Left ventricle myocardium inferior (tissue), 1 donor: ENCODE data around the gene CAV1. TPM values are rescaled to one million over a fixed set of nuclear protein-coding genes. Genes with fewer than 3 reads are reported as not detected.
A peak's percentile ranks its signal among the peaks of the same experiment; 100 is the strongest.

Experiments
- DNase-seq: peaks from one replicate; pipeline ENCODE4 v3.0.0-alpha.2; 2020
- H3K27ac ChIP-seq: fragments of 200-600 bp; replicated peaks from 2 replicates; pipeline ENCODE4 v1.8.0; 2021
- H3K27me3 ChIP-seq: fragments of 200-600 bp; 2 replicates; pipeline ENCODE4 v1.8.0; 2021; ENCODE audit warnings: low read depth
- H3K36me3 ChIP-seq: fragments of 200-600 bp; 2 replicates; pipeline ENCODE4 v1.8.0; 2021
- H3K4me1 ChIP-seq: fragments of 200-600 bp; 2 replicates; pipeline ENCODE4 v1.8.0; 2021
- H3K4me3 ChIP-seq: fragments of 200-600 bp; 2 replicates; pipeline ENCODE4 v1.8.0; 2021; ENCODE audit warnings: mild to moderate bottlenecking, moderate library complexity
- H3K9me3 ChIP-seq: fragments of 200-600 bp; replicated peaks from 2 replicates; pipeline ENCODE4 v1.8.0; 2021
- CTCF ChIP-seq: fragments of 200-600 bp; IDR thresholded peaks from 2 replicates; pipeline ENCODE4 v1.8.0; 2021; ENCODE audit warnings: antibody characterized with exemption, mild to moderate bottlenecking, borderline replicate concordance
- intact Hi-C: fragments of 100-400 bp; cut with micrococcal nuclease; formaldehyde crosslinking; loops from one replicate; pipeline ENCODE4 v1.11.0; 2022
- total RNA-seq: library from RNA; stranded (reverse); fragmentation: NEBNext Ultra II Directional; extraction: Animal tissue kit (Norgen Biotek cat#: 25700); gene quantifications from one replicate; pipeline ENCODE4 v1.2.1, GENCODE V29; 2021
- donor health status: DM: no; HTN: yes; CAD: no; lungs with severe emphysema.

Gene CAV1
- total RNA-seq, 1 donor from 2014 or later = 266 TPM

- TF ChIP-seq CTCF = no peak
- H3K36me3 ChIP-seq = no peaks in the 10 kb centered on the region
- peak overlapping the region; percentile 34 for H3K27ac ChIP-seq
- peaks cover 62% of the 10 kb centered on the region for H3K4me1 ChIP-seq
- peaks cover 4% of the 10 kb centered on the region for H3K9me3 ChIP-seq
- intact Hi-C loops = loop anchor here (10.0 kb wide), 1 partner anchor 50 kb away; no protein-coding TSS in a partner anchor
- H3K4me3 ChIP-seq = no peak overlapping the region
- H3K27me3 ChIP-seq = no peaks in the 10 kb centered on the region
- DNase-seq = no peak
These were observed 30.4 kb upstream of the CAV1 start for GRCh38 chr7:116494472-116494871.

- Histone ChIP-seq H3K36me3 (no peaks in the 10 kb centered on the region), H3K27me3 (no peaks in the 10 kb centered on the region), H3K27ac (peak overlapping the region; percentile 34), H3K4me3 (no peak overlapping the region), H3K9me3 (peaks cover 4% of the 10 kb centered on the region), H3K4me1 (peaks cover 61% of the 10 kb centered on the region)
- no peak for DNase-seq
- TF ChIP-seq CTCF = no peak
- intact Hi-C loops = loop anchor here (10.0 kb wide), 1 partner anchor 51 kb away; no protein-coding TSS in a partner anchor
These were observed 29.1 kb upstream of the CAV1 start for GRCh38 chr7:116495736-116496135.

GRCh38 chr7:116496653-116497052 is 28.2 kb upstream of the CAV1 start:
- intact Hi-C loops = loop anchor here (10.0 kb wide), 1 partner anchor 52 kb away; no protein-coding TSS in a partner anchor
- Histone ChIP-seq H3K4me1 (peaks cover 61% of the 10 kb centered on the region), H3K9me3 (peaks cover 4% of the 10 kb centered on the region), H3K36me3 (no peaks in the 10 kb centered on the region), H3K27me3 (no peaks in the 10 kb centered on the region), H3K27ac (peak overlapping the region; percentile 34), H3K4me3 (no peak overlapping the region)
- no peak for TF ChIP-seq CTCF
- no peak for DNase-seq

GRCh38 chr7:116497708-116498107 is 27.1 kb upstream of the CAV1 start:
- Histone ChIP-seq H3K27ac (no peak overlapping the region), H3K27me3 (no peaks in the 10 kb centered on the region), H3K4me1 (peaks cover 62% of the 10 kb centered on the region), H3K36me3 (no peaks in the 10 kb centered on the region), H3K9me3 (peaks cover 4% of the 10 kb centered on the region), H3K4me3 (no peak overlapping the region)
- intact Hi-C loops = loop anchor here (10.0 kb wide), 1 partner anchor 53 kb away; no protein-coding TSS in a partner anchor
- DNase-seq = no peak
- TF ChIP-seq CTCF = no peak

- TF ChIP-seq CTCF = no peak
- Histone ChIP-seq H3K4me1 (peaks cover 61% of the 10 kb centered on the region), H3K36me3 (no peaks in the 10 kb centered on the region), H3K27ac (peak within 1 kb of the TSS; percentile 99), H3K27me3 (no peaks in the 10 kb centered on the region), H3K4me3 (peak within 1 kb of the TSS; percentile 91), H3K9me3 (peaks cover 4% of the 10 kb centered on the region)
- intact Hi-C loops = loop anchor here (10.0 kb wide), 1 partner anchor 55 kb away; no protein-coding TSS in a partner anchor
- DNase-seq = peak; percentile 83
These were observed 25.4 kb upstream of the CAV1 start, which contains the start of gene CAV2 for GRCh38 chr7:116499168-116500077. Gene CAV2 (plus strand): TSS chr7:116499738. CDS start chr7:116499782, 44 bp downstream.
